GM18498 (cell line): Measurements from ENCODE around the gene EPB41L1.
A peak's percentile ranks its signal among the peaks of the same experiment; 100 is the strongest.

Experiments used
- ATAC-seq: cut with Tn5 transposase; IDR thresholded peaks from one replicate; pipeline ENCODE4 v1.9.1; 2021; ENCODE audit warnings: mild to moderate bottlenecking, moderate library complexity; ENCODE audit not compliant: unreplicated experiment

EPB41L1 gene

GRCh38 chr20:36154700-36155628, at the start of gene EPB41L1:
Gene EPB41L1, plus strand, starts transcription at chr20:36154740. Its CDS starts 19,038 bp downstream, at chr20:36173778.
- ATAC-seq: no peak

GRCh38 chr20:36104856-36105255, 49.7 kb upstream of the EPB41L1 start:
- ATAC-seq: no peak

- ATAC-seq: no peak
These were observed 48.8 kb upstream of the EPB41L1 start for GRCh38 chr20:36105711-36106226.

GRCh38 chr20:36106606-36107005, 47.9 kb upstream of the EPB41L1 start:
- ATAC-seq: no peak

GRCh38 chr20:36107881-36108280, 46.7 kb upstream of the EPB41L1 start:
- no peak for ATAC-seq

- ATAC-seq: no peak
These were observed 45.1 kb upstream of the EPB41L1 start for GRCh38 chr20:36109251-36109947.

GRCh38 chr20:36110994-36111393, 43.5 kb upstream of the EPB41L1 start:
- no peak for ATAC-seq

- ATAC-seq: no peak
These were observed 42.4 kb upstream of the EPB41L1 start for GRCh38 chr20:36112112-36112511.

- ATAC-seq: no peak
These were observed 41.5 kb upstream of the EPB41L1 start for GRCh38 chr20:36113036-36113435.

GRCh38 chr20:36113566-36114250, 40.8 kb upstream of the EPB41L1 start:
- ATAC-seq: peak; percentile 50

GRCh38 chr20:36114707-36115106, 39.8 kb upstream of the EPB41L1 start:
- no peak for ATAC-seq

GRCh38 chr20:36115925-36116324, 38.6 kb upstream of the EPB41L1 start:
- no peak for ATAC-seq

GRCh38 chr20:36116807-36117441, 37.6 kb upstream of the EPB41L1 start:
- ATAC-seq: no peak

GRCh38 chr20:36117638-36118037, 36.9 kb upstream of the EPB41L1 start:
- ATAC-seq: no peak

- ATAC-seq: no peak
These were observed 36.2 kb upstream of the EPB41L1 start for GRCh38 chr20:36118371-36118770.

- no peak for ATAC-seq
These were observed 35.0 kb upstream of the EPB41L1 start for GRCh38 chr20:36119537-36119936.

- ATAC-seq: no peak
These were observed 34.3 kb upstream of the EPB41L1 start for GRCh38 chr20:36120241-36120640.

- no peak for ATAC-seq
These were observed 33.5 kb upstream of the EPB41L1 start for GRCh38 chr20:36120991-36121390.

GRCh38 chr20:36121981-36122930, 32.3 kb upstream of the EPB41L1 start:
- ATAC-seq: no peak

GRCh38 chr20:36122931-36123288, 31.6 kb upstream of the EPB41L1 start:
- no peak for ATAC-seq
